PC-3 (cell line): ENCODE data around the gene SERPINB11. TPM values are rescaled to one million over a fixed set of nuclear protein-coding genes. Genes with fewer than 3 reads are reported as not detected.

Experiments
- ATAC-seq: fragments of 200-7000 bp; cut with Tn5 transposase; 2 replicates; pipeline ENCODE4 v1.9.1; 2020; ENCODE audit warnings: mild to moderate bottlenecking, moderate library complexity
- BruUV-seq: library from RNA; stranded (reverse); fragments of 400-500 nt; replicated peaks from 2 replicates; lab custom pipeline; 2021; lab: Mats Ljungman, UMichigan
- CTCF ChIA-PET: fragments of 300-600 bp; sonication (Branson Sonifier 250); formaldehyde crosslinking; loops from one replicate; lab custom pipeline; 2022; ENCODE audit warnings: antibody characterized with exemption; lab: Charles Lee
- POLR2A ChIA-PET: fragments of 300-600 bp; sonication (Branson Sonifier 250); formaldehyde crosslinking; loops from one replicate; lab custom pipeline; 2022; ENCODE audit warnings: antibody characterized with exemption; ENCODE audit not compliant: unreplicated experiment; lab: Charles Lee
- DNase-seq: peaks from one replicate; pipeline ENCODE4 v3.0.0-alpha.2; 2015
- H2AFZ ChIP-seq: fragments of 300-600 bp; sonication (generic); 2 replicates; pipeline ENCODE4 v1.6.0; 2016; ENCODE audit warnings: antibody characterized with exemption, low read length
- H3F3A ChIP-seq: fragments of 300-600 bp; sonication (generic); one replicate; pipeline ENCODE4 v1.6.0; 2017; ENCODE audit warnings: antibody characterized with exemption, low read length, control low read depth, mild to moderate bottlenecking; ENCODE audit not compliant: unreplicated experiment
- H3K27ac ChIP-seq: fragments of 300-600 bp; sonication (generic); 2 replicates; pipeline ENCODE4 v1.5.1; 2016; ENCODE audit warnings: mild to moderate bottlenecking, low read length
- H3K27me3 ChIP-seq: fragments of 300-600 bp; sonication (generic); 2 replicates; pipeline ENCODE4 v1.6.1; 2016; ENCODE audit warnings: low read length, mixed read lengths
- H3K36me3 ChIP-seq: fragments of 300-600 bp; sonication (generic); 2 replicates; pipeline ENCODE4 v1.6.1; 2016; ENCODE audit warnings: low read depth, mixed run types, low read length, mixed read lengths
- H3K4me1 ChIP-seq: fragments of 300-600 bp; sonication (generic); 2 replicates; pipeline ENCODE4 v1.5.1; 2016; ENCODE audit warnings: low read length; ENCODE audit not compliant: insufficient read depth
- H3K4me2 ChIP-seq: fragments of 300-600 bp; sonication (generic); 2 replicates; pipeline ENCODE4 v1.6.0; 2016; ENCODE audit warnings: low read length
- H3K4me3 ChIP-seq: fragments of 300-600 bp; sonication (generic); 2 replicates; pipeline ENCODE4 v1.5.1; 2016; ENCODE audit warnings: mild to moderate bottlenecking, low read length, mixed read lengths
- H3K79me2 ChIP-seq: fragments of 300-600 bp; sonication (generic); 2 replicates; pipeline ENCODE4 v1.6.1; 2017; ENCODE audit warnings: low read length, mixed read lengths
- H3K9ac ChIP-seq: fragments of 300-600 bp; sonication (generic); 2 replicates; pipeline ENCODE4 v1.6.0; 2016; ENCODE audit warnings: mild to moderate bottlenecking, low read length
- H3K9me2 ChIP-seq: fragments of 300-600 bp; sonication (generic); replicated peaks from 2 replicates; pipeline ENCODE4 v1.6.1; 2016; ENCODE audit warnings: mixed run types, low read length, mixed read lengths
- H3K9me3 ChIP-seq: fragments of 300-600 bp; sonication (generic); 2 replicates; pipeline ENCODE4 v1.6.1; 2016; ENCODE audit warnings: low read length, mixed read lengths
- H4K20me1 ChIP-seq: fragments of 300-600 bp; sonication (generic); 2 replicates; pipeline ENCODE4 v1.6.1; 2016; ENCODE audit warnings: low read length, mixed read lengths
- EZH2 ChIP-seq: fragments of 300-600 bp; sonication (generic); IDR thresholded peaks from one replicate; pipeline ENCODE4 v1.6.1; 2017; ENCODE audit warnings: antibody characterized with exemption, mild to moderate bottlenecking, low read length; ENCODE audit not compliant: unreplicated experiment
- EZH2phosphoT487 ChIP-seq: fragments of 300-600 bp; sonication (generic); IDR thresholded peaks from 2 replicates; pipeline ENCODE4 v1.6.1; 2018; ENCODE audit warnings: mild to moderate bottlenecking, antibody characterized with exemption, low read length, borderline replicate concordance
- intact Hi-C: fragments of 100-400 bp; cut with micrococcal nuclease; formaldehyde crosslinking; loops from 2 replicates; pipeline ENCODE4 v1.9.0; 2023
- total RNA-seq: library from RNA; depleted of rRNA; stranded (reverse); fragments of >200 nt; gene quantifications from 2 replicates; pipeline ENCODE4 v1.2.3, GENCODE V29; 2014; rRNA removed
- TF ChIP-seq, protein P1 (sequence below): fragments of 300-600 bp; sonication (generic); conservative IDR thresholded peaks from 2 replicates; pipeline ENCODE4 v1.5.1; 2017; ENCODE audit warnings: antibody characterized with exemption, low read depth, mild to moderate bottlenecking, low read length

SERPINB11 gene
- total RNA-seq, 1 experiment from 2014 or later = not detected

GRCh38 chr18:63762518-63762917 lies 59.8 kb downstream of the SERPINB11 start:
- no peaks in the 10 kb centered on the region for H3K9me2 ChIP-seq
- H3F3A ChIP-seq = peaks cover 15% of the 10 kb centered on the region
- peak overlapping the region; percentile 77 for H3K9ac ChIP-seq
- H3K27me3 ChIP-seq = no peaks in the 10 kb centered on the region
- ChIA-PET CTCF (no interaction called here), POLR2A (no interaction called here)
- no peaks in the 10 kb centered on the region for H3K79me2 ChIP-seq
- no TSS peak for BruUV-seq
- peak overlapping the region; percentile 96 for H3K27ac ChIP-seq
- peak overlapping the region; percentile 49 for H3K4me2 ChIP-seq
- intact Hi-C loops = loop anchor here (1.0 kb wide), 1 partner anchor 69 kb away; no protein-coding TSS in a partner anchor
- ATAC-seq = peak; percentile 81
- H3K4me1 ChIP-seq = peaks cover 32% of the 10 kb centered on the region
- H4K20me1 ChIP-seq = no peaks in the 10 kb centered on the region
- no peak for TF ChIP-seq EZH2phosphoT487
- peak; percentile 89 for DNase-seq
- no peak overlapping the region for H2AFZ ChIP-seq
- H3K36me3 ChIP-seq = 0 out of 2 replicates have a peak, but pooled peaks cover 6% of the 10 kb centered on the region
- no peak overlapping the region for H3K4me3 ChIP-seq
- H3K9me3 ChIP-seq = peaks cover 8% of the 10 kb centered on the region

DNA sequence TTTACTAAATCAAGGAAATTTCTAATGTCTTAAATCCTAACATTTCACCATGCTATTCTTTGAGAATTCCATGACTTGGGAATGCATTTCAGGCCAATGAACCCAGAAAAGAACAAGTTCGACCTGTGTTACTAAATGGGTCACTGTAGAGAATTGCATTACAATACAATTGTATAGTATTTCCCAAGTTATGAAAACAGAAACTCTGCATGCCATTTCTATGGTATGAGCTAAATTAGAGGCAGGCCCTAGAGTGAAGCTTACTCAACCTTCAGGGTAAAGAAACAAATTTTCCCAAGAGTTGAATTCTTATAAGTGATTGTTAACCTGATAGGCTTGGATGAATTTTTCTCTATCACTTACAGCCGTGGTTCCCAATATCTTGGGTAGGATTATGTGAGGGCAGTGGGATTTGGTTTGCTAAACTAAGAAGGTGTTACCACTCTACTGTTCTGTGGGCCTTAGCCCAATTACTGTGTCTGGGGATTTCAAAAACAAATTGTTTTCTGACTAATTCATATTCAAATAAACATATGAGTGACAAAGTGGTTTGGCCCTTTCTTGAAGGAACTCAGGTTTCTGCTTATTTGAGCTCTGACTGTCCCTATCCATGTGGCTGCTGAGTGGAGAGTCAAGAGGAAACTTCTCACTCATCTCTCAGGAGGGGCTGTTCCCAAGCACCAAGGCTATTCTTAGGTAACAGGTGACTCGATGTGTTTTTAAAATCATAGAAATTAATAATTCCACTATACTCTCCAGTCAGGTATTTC lies 61.3 kb downstream of the SERPINB11 start:
- peaks cover 41% of the 10 kb centered on the region for H3K4me1 ChIP-seq
- H4K20me1 ChIP-seq = no peaks in the 10 kb centered on the region
- no TSS peak for BruUV-seq
- H3K36me3 ChIP-seq = 0 out of 2 replicates have a peak, but pooled peaks cover 6% of the 10 kb centered on the region
- H3K27me3 ChIP-seq = no peaks in the 10 kb centered on the region
- peak overlapping the region; percentile 77 for H3K9ac ChIP-seq
- H3K4me2 ChIP-seq = no peak overlapping the region
- H2AFZ ChIP-seq = no peak overlapping the region
- peaks cover 15% of the 10 kb centered on the region for H3F3A ChIP-seq
- H3K79me2 ChIP-seq = no peaks in the 10 kb centered on the region
- ATAC-seq (peak; percentile 38), DNase-seq (peak; percentile 38)
- no peaks in the 10 kb centered on the region for H3K9me2 ChIP-seq
- TF ChIP-seq EZH2phosphoT487 (no peak), EZH2 (no peak)
- TF ChIP-seq, protein P1, sequence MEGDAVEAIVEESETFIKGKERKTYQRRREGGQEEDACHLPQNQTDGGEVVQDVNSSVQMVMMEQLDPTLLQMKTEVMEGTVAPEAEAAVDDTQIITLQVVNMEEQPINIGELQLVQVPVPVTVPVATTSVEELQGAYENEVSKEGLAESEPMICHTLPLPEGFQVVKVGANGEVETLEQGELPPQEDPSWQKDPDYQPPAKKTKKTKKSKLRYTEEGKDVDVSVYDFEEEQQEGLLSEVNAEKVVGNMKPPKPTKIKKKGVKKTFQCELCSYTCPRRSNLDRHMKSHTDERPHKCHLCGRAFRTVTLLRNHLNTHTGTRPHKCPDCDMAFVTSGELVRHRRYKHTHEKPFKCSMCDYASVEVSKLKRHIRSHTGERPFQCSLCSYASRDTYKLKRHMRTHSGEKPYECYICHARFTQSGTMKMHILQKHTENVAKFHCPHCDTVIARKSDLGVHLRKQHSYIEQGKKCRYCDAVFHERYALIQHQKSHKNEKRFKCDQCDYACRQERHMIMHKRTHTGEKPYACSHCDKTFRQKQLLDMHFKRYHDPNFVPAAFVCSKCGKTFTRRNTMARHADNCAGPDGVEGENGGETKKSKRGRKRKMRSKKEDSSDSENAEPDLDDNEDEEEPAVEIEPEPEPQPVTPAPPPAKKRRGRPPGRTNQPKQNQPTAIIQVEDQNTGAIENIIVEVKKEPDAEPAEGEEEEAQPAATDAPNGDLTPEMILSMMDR = no peak
- peaks cover 7% of the 10 kb centered on the region for H3K9me3 ChIP-seq
- no peak overlapping the region for H3K4me3 ChIP-seq
- intact Hi-C loops = no loop called here
- POLR2A ChIA-PET = interaction anchor here (0.6 kb wide), 1 partner anchor 86 kb away, joined by 4 read pairs; no protein-coding TSS in a partner anchor
- H3K27ac ChIP-seq = peak overlapping the region; percentile 96
- CTCF ChIA-PET = interaction anchor here (0.6 kb wide), 1 partner anchor 56 kb away, joined by 4 read pairs; no protein-coding TSS in a partner anchor

- H3K4me1 ChIP-seq = peaks cover 46% of the 10 kb centered on the region
- H2AFZ ChIP-seq = no peak overlapping the region
- DNase-seq = no peak
- ChIA-PET CTCF (interaction anchor here (1.6 kb wide), 1 partner anchor 24 kb away, joined by 4 read pairs; no protein-coding TSS in a partner anchor), POLR2A (no interaction called here)
- no peaks in the 10 kb centered on the region for H3K79me2 ChIP-seq
- no peak for ATAC-seq
- no TSS peak for BruUV-seq
- no peak overlapping the region for H3K27ac ChIP-seq
- no peak overlapping the region for H3K4me2 ChIP-seq
- intact Hi-C loops = no loop called here
- H4K20me1 ChIP-seq = no peaks in the 10 kb centered on the region
- H3K36me3 ChIP-seq = no peaks in the 10 kb centered on the region
- H3K9me3 ChIP-seq = no peaks in the 10 kb centered on the region; the same call in 1 of the 2 replicates
- no peak overlapping the region for H3K9ac ChIP-seq
- peaks cover 15% of the 10 kb centered on the region for H3F3A ChIP-seq
- no peak overlapping the region for H3K4me3 ChIP-seq
- TF ChIP-seq, protein P1 = no peak
- TF ChIP-seq EZH2 (no peak), EZH2phosphoT487 (no peak)
- H3K27me3 ChIP-seq = no peaks in the 10 kb centered on the region
- no peaks in the 10 kb centered on the region for H3K9me2 ChIP-seq
These were observed 63.1 kb downstream of the SERPINB11 start for GRCh38 chr18:63765837-63766236.

Other genes starting within 250 kb of the SERPINB11 start
- 96.5 and 104 TPM in 2 replicates for gene SERPINB5, start 226.0 kb upstream of the SERPINB11 start, total RNA-seq
- not detected in 2 replicates for gene SERPINB12, start 160.6 kb upstream of the SERPINB11 start, total RNA-seq
- gene SERPINB13, start 115.6 kb upstream of the SERPINB11 start, total RNA-seq = not detected in 2 replicates
- 0.40 TPM in 1 of 2 replicates, not detected in the other for gene SERPINB4, start 58.7 kb upstream of the SERPINB11 start, total RNA-seq
- 5.6 and 6.3 TPM in 2 replicates for gene SERPINB3, start 41.1 kb upstream of the SERPINB11 start, total RNA-seq
- gene SERPINB7, start 72.5 kb downstream of the SERPINB11 start, total RNA-seq = 71.9 and 74.5 TPM in 2 replicates
- gene SERPINB2, start 184.7 kb downstream of the SERPINB11 start, total RNA-seq = 5.8 and 9.9 TPM in 2 replicates
- 0.69 TPM in 1 of 2 replicates, not detected in the other for gene SERPINB10, start 205.0 kb downstream of the SERPINB11 start, total RNA-seq
- gene HMSD, start 246.3 kb downstream of the SERPINB11 start, total RNA-seq = 0.12 and 0.40 TPM in 2 replicates